GM12878 (cell line): ENCODE results near the gene VASP. TPM values are rescaled to one million over a fixed set of nuclear protein-coding genes. Genes with fewer than 3 reads are reported as not detected.

Experiments used
- ATAC-seq: fragments of 200-7000 bp; cut with Tn5 transposase; 3 replicates; pipeline ENCODE4 v1.9.1; 2020; ENCODE audit warnings: mild to moderate bottlenecking, moderate library complexity
- BruUV-seq: library from RNA; stranded (reverse); fragments of 400-500 nt; replicated peaks from 2 replicates; lab custom pipeline; 2021; lab: Mats Ljungman, UMichigan
- CTCF ChIA-PET: fragments of 300-600 bp; sonication (Branson Sonifier 250); formaldehyde crosslinking; extraction: SDS; loops from one replicate; lab custom pipeline; 2021; ENCODE audit warnings: inconsistent platforms; lab: Yijun Ruan, JAX
- POLR2A ChIA-PET: fragments of 350-600 bp; formaldehyde crosslinking; extraction: SDS; loops from one replicate; lab custom pipeline; 2021; ENCODE audit warnings: inconsistent platforms; lab: Charles Lee
- RAD21 ChIA-PET: fragments of 300-600 bp; sonication (Branson Sonifier 250); formaldehyde crosslinking; loops from one replicate; lab custom pipeline; 2023; ENCODE audit warnings: antibody characterized with exemption; ENCODE audit not compliant: unreplicated experiment; lab: Charles Lee
- SMC1A ChIA-PET: fragments of 300-600 bp; sonication (Branson Sonifier 250); formaldehyde crosslinking; loops from one replicate; lab custom pipeline; 2023; ENCODE audit not compliant: unreplicated experiment, uncharacterized antibody; lab: Charles Lee
- DNase-seq: peaks from one replicate; pipeline ENCODE4 v3.0.0-alpha.2; 2011; ENCODE audit warnings: low read depth, low spot score
- FAIRE-seq: peaks from 3 replicates; lab custom pipeline; 2011; peaks lifted over from hg19 to GRCh38; lab: Jason Lieb, UNC
- H2AFZ ChIP-seq: 2 replicates; pipeline ENCODE4 v1.6.0; 2011; ENCODE audit warnings: low read depth, low read length, control low read depth; ENCODE audit not compliant: control insufficient read depth
- H3K27ac ChIP-seq: 2 replicates; pipeline ENCODE4 v1.5.1; 2011; ENCODE audit warnings: control low read depth; ENCODE audit not compliant: control insufficient read depth, insufficient read depth
- H3K27me3 ChIP-seq, 2 experiments: replicated peaks in 1 of 2; 2 replicates each; pipeline versions ENCODE4 v1.6.0 to v1.6.1; 2011; ENCODE audit warnings: low read length in 1 of 2; ENCODE audit not compliant: control insufficient read depth in 2 of 2, insufficient read depth in 2 of 2
- H3K36me3 ChIP-seq, 2 experiments: 2 replicates each; pipeline ENCODE4 v1.5.1; 2011; ENCODE audit warnings: low read length in 1 of 2; ENCODE audit not compliant: control insufficient read depth in 2 of 2, insufficient read depth in 2 of 2
- H3K4me1 ChIP-seq: 2 replicates; pipeline ENCODE4 v1.6.1; 2011; ENCODE audit warnings: mild to moderate bottlenecking, low read length, moderate library complexity, mixed read lengths; ENCODE audit not compliant: control insufficient read depth, insufficient read depth
- H3K4me2 ChIP-seq: 2 replicates; pipeline ENCODE4 v1.6.0; 2011; ENCODE audit warnings: control low read depth; ENCODE audit not compliant: control insufficient read depth, insufficient read depth
- H3K4me3 ChIP-seq: fragments of 200-600 bp; sonication (generic); 2 replicates; pipeline ENCODE4 v1.5.1; 2016
- H3K79me2 ChIP-seq: 2 replicates; pipeline ENCODE4 v1.6.0; 2011; ENCODE audit warnings: low read length; ENCODE audit not compliant: control insufficient read depth, insufficient read depth
- H3K9ac ChIP-seq: 2 replicates; pipeline ENCODE4 v1.8.0; 2011; ENCODE audit warnings: low read length, control low read depth, mixed read lengths; ENCODE audit not compliant: control insufficient read depth, insufficient read depth
- H3K9me3 ChIP-seq: replicated peaks from 3 replicates; pipeline ENCODE4 v1.5.1; 2011; ENCODE audit warnings: mild to moderate bottlenecking, low read length; ENCODE audit not compliant: control insufficient read depth, insufficient read depth
- H4K20me1 ChIP-seq: 2 replicates; pipeline ENCODE4 v1.6.0; 2011; ENCODE audit not compliant: control insufficient read depth, insufficient read depth
- BMI1 ChIP-seq: fragments of 450-650 bp; IDR thresholded peaks from 2 replicates; pipeline ENCODE4 v1.6.1; 2016; ENCODE audit warnings: mild to moderate bottlenecking, moderate library complexity, borderline replicate concordance
- NKRF ChIP-seq: fragments of 450-650 bp; conservative IDR thresholded peaks from 2 replicates; pipeline ENCODE4 v1.6.1; 2017; ENCODE audit warnings: mild to moderate bottlenecking, moderate library complexity
- NRF1 ChIP-seq: conservative IDR thresholded peaks from 2 replicates; pipeline ENCODE4 v1.6.1; 2011; ENCODE audit warnings: mild to moderate bottlenecking, low read depth, low read length, improper control_type of control experiment
- RAD51 ChIP-seq: fragments of 450-650 bp; IDR thresholded peaks from 2 replicates; pipeline ENCODE4 v1.6.1; 2016; ENCODE audit warnings: moderate library complexity, mild to moderate bottlenecking, inconsistent platforms
- STAT1 ChIP-seq: fragments of 450-650 bp; conservative IDR thresholded peaks from 2 replicates; pipeline ENCODE4 v1.6.1; 2014; ENCODE audit warnings: antibody characterized with exemption, mild to moderate bottlenecking
- WGBS: methylation state at CpG from one replicate; pipeline ENCODE4 v1.1.6; 2016; ENCODE audit warnings: low lambda C conversion rate; ENCODE audit not compliant: insufficient replicate concordance, insufficient coverage; ENCODE audit errors: missing lambda C conversion rate; 5-methylcytosine and 5-hydroxymethylcytosine counted together
- in situ Hi-C: fragments of 300-500 bp; cut with MboI; formaldehyde crosslinking; loops from 9 replicates; pipeline ENCODE4 v1.14.3; 2018; ENCODE audit warnings: mixed read lengths
- intact Hi-C: fragments of 100-400 bp; cut with micrococcal nuclease; formaldehyde crosslinking; loops from one replicate; pipeline ENCODE4 v1.14.2; 2022; ENCODE audit not compliant: unreplicated experiment
- polyA plus RNA-seq, 11 experiments: library from polyadenylated mRNA; depleted of rRNA in 4 of 11; unstranded in 6 of 11; stranded (reverse) in 5 of 11; fragments of >200 nt; fragmentation: Nextera tagmentation in 4 of 11; fragmentation: Illumina TruSeq in 1 of 11; extraction: Ambion mirVana in 4 of 11; extraction: Trizol in 1 of 11; gene quantifications; 1 replicate in 1 of 11; 2 replicates in 10 of 11; pipeline versions ENCODE4 v1.2.1 to v1.2.3, GENCODE V29; 2011 to 2016; ENCODE audit warnings: inconsistent platforms in 2 of 11, missing spikeins in 2 of 11, low read depth in 1 of 11
- total RNA-seq, 4 experiments: library from RNA; depleted of rRNA in 3 of 4; stranded (reverse); fragments of >200 nt in 3 of 4; fragmentation: Illumina TruSeq in 1 of 4; extraction: Trizol in 1 of 4; gene quantifications; 2 replicates each; pipeline versions ENCODE4 v1.2.1 to v1.2.3, GENCODE V29; 2013 to 2021
- TF ChIP-seq, protein P1 (sequence below): fragments of 450-650 bp; formaldehyde crosslinking; IDR thresholded peaks from 2 replicates; pipeline ENCODE4 v1.5.0; 2022; ENCODE audit warnings: mild to moderate bottlenecking, missing genetic modification characterization
- TF ChIP-seq, protein P2 (sequence below): fragments of 150-350 bp; IDR thresholded peaks from 2 replicates; pipeline ENCODE4 v1.6.1; 2014; ENCODE audit warnings: mild to moderate bottlenecking, low read depth, low read length

Gene VASP
- total and polyA plus RNA-seq, 10 of the 15 experiments (the other 5 are each of a cell fraction or from before 2014, with no cell fraction given), result 19.5 to 298 (median 84.8) TPM

- no peaks in the 10 kb centered on the region for H3K4me1 ChIP-seq
- intact Hi-C loops, result no loop called here
- 97% methylated on average over 5 of the region's 5 CpGs for WGBS
- POLR2A ChIA-PET, result no interaction called here
- RAD21 ChIA-PET, result no interaction called here
- no peaks in the 10 kb centered on the region for H3K27me3 ChIP-seq
- no peak overlapping the region for H3K9ac ChIP-seq
- no peak overlapping the region for H3K4me3 ChIP-seq
- H4K20me1 ChIP-seq, result no peaks in the 10 kb centered on the region
- CTCF ChIA-PET, result interaction anchor here (1.1 to 2.4 kb wide), 5 partner anchors 14 to 87 kb away, joined by 3 to 12 read pairs (median 4); no protein-coding TSS in a partner anchor
- H3K27ac ChIP-seq, result no peak overlapping the region
- H3K4me2 ChIP-seq, result no peak overlapping the region
- BruUV-seq, result no TSS peak
- peaks cover 3% of the 10 kb centered on the region for H3K79me2 ChIP-seq
- SMC1A ChIA-PET, result interaction anchor here (1.0 kb wide), 1 partner anchor 13 kb away, joined by 3 read pairs; no protein-coding TSS in a partner anchor
- ATAC-seq (no peak), DNase-seq (no peak), FAIRE-seq (no peak)
- no peak for TF ChIP-seq STAT1
- TF ChIP-seq RAD51, result no peak
- TF ChIP-seq NRF1, result no peak
- no peak for TF ChIP-seq BMI1
- TF ChIP-seq, protein P1, sequence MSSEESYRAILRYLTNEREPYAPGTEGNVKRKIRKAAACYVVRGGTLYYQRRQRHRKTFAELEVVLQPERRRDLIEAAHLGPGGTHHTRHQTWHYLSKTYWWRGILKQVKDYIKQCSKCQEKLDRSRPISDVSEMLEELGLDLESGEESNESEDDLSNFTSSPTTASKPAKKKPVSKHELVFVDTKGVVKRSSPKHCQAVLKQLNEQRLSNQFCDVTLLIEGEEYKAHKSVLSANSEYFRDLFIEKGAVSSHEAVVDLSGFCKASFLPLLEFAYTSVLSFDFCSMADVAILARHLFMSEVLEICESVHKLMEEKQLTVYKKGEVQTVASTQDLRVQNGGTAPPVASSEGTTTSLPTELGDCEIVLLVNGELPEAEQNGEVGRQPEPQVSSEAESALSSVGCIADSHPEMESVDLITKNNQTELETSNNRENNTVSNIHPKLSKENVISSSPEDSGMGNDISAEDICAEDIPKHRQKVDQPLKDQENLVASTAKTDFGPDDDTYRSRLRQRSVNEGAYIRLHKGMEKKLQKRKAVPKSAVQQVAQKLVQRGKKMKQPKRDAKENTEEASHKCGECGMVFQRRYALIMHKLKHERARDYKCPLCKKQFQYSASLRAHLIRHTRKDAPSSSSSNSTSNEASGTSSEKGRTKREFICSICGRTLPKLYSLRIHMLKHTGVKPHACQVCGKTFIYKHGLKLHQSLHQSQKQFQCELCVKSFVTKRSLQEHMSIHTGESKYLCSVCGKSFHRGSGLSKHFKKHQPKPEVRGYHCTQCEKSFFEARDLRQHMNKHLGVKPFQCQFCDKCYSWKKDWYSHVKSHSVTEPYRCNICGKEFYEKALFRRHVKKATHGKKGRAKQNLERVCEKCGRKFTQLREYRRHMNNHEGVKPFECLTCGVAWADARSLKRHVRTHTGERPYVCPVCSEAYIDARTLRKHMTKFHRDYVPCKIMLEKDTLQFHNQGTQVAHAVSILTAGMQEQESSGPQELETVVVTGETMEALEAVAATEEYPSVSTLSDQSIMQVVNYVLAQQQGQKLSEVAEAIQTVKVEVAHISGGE, result no peak
- TF ChIP-seq, protein P2, sequence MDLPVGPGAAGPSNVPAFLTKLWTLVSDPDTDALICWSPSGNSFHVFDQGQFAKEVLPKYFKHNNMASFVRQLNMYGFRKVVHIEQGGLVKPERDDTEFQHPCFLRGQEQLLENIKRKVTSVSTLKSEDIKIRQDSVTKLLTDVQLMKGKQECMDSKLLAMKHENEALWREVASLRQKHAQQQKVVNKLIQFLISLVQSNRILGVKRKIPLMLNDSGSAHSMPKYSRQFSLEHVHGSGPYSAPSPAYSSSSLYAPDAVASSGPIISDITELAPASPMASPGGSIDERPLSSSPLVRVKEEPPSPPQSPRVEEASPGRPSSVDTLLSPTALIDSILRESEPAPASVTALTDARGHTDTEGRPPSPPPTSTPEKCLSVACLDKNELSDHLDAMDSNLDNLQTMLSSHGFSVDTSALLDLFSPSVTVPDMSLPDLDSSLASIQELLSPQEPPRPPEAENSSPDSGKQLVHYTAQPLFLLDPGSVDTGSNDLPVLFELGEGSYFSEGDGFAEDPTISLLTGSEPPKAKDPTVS, result no peak
- TF ChIP-seq NKRF, result no peak
- H2AFZ ChIP-seq, result no peak overlapping the region
- H3K9me3 ChIP-seq, result no peaks in the 10 kb centered on the region
- in situ Hi-C loops, result no loop called here
- H3K36me3 ChIP-seq, result peaks cover 3 to 11% of the 10 kb centered on the region in 2 experiments; a peak in 3 of 4 replicates
Measured at GRCh38 chr19:45556835-45557234, 49.6 kb downstream of the VASP start.
